H1 (cell line): ENCODE results near the gene FAM174B. TPM values are rescaled to one million over a fixed set of nuclear protein-coding genes. Genes with fewer than 3 reads are reported as not detected.

ENCODE experiments used
- BRCA1 ChIP-seq: IDR thresholded peaks from 2 replicates; pipeline ENCODE4 v1.6.1; 2012; ENCODE audit warnings: low read depth, low read length, improper control_type of control experiment
- CHD1 ChIP-seq: IDR thresholded peaks from 2 replicates; pipeline ENCODE4 v1.6.1; 2012; ENCODE audit warnings: low read depth, low read length, improper control_type of control experiment
- CHD7 ChIP-seq: fragments of 300-600 bp; sonication (generic); IDR thresholded peaks from 2 replicates; pipeline ENCODE4 v1.7.1; 2012; ENCODE audit warnings: low read length, moderate library complexity, mild to moderate bottlenecking, inconsistent platforms; ENCODE audit not compliant: insufficient replicate concordance
- GTF2F1 ChIP-seq: IDR thresholded peaks from 2 replicates; pipeline ENCODE4 v1.6.1; 2012; ENCODE audit warnings: low read depth, low read length, improper control_type of control experiment, borderline replicate concordance
- JUN ChIP-seq: IDR thresholded peaks from 2 replicates; pipeline ENCODE4 v1.6.1; 2011; ENCODE audit warnings: low read depth, mild to moderate bottlenecking, improper control_type of control experiment, low read length
- KDM1A ChIP-seq: fragments of 200-600, 300-600 bp; sonication (generic); IDR thresholded peaks from 2 replicates; pipeline ENCODE4 v1.7.1; 2016; ENCODE audit warnings: mild to moderate bottlenecking, low read length, borderline replicate concordance
- KDM5A ChIP-seq: fragments of 200-600 bp; IDR thresholded peaks from 2 replicates; pipeline ENCODE4 v1.7.1; 2012; ENCODE audit warnings: mild to moderate bottlenecking, low read length, inconsistent platforms, mixed read lengths
- MAFK ChIP-seq: IDR thresholded peaks from 2 replicates; pipeline ENCODE4 v1.6.1; 2012; ENCODE audit warnings: low read depth, mild to moderate bottlenecking, improper control_type of control experiment, low read length
- POLR2A ChIP-seq, 2 experiments: IDR thresholded peaks; 1 replicate in 1 of 2; 2 replicates in 1 of 2; pipeline ENCODE4 v1.6.1; 2011; ENCODE audit warnings: low read depth in 2 of 2, low read length in 2 of 2, mild to moderate bottlenecking in 2 of 2; ENCODE audit errors: control extremely low read depth in 1 of 2
- POLR2AphosphoS5 ChIP-seq: IDR thresholded peaks from 2 replicates; pipeline ENCODE4 v1.6.1; 2011; ENCODE audit warnings: low read depth, low read length
- SP4 ChIP-seq: IDR thresholded peaks from 2 replicates; pipeline ENCODE4 v1.6.1; 2012; ENCODE audit warnings: low read length, inconsistent platforms
- TAF1 ChIP-seq: IDR thresholded peaks from 2 replicates; pipeline ENCODE4 v1.6.1; 2011; ENCODE audit warnings: mild to moderate bottlenecking, low read depth, low read length
- polyA plus RNA-seq, 7 experiments: library from polyadenylated mRNA; depleted of rRNA in 3 of 7; stranded (reverse) in 5 of 7; unstranded in 2 of 7; fragments of >200 nt in 5 of 7; fragments of 200-250 nt in 2 of 7; gene quantifications; 1 replicate in 5 of 7; 2 replicates in 1 of 7; 4 replicates in 1 of 7; pipeline versions ENCODE4 v1.2.1 to v1.2.3, GENCODE V29; 2011 to 2013; ENCODE audit warnings: missing spikeins in 2 of 7, mixed read lengths in 2 of 7
- total RNA-seq: library from RNA; stranded (reverse); fragmentation: NEBNext Ultra II Directional; extraction: Animal tissue kit (Norgen Biotek cat#: 25700); gene quantifications from 2 replicates; pipeline ENCODE4 v1.2.1, GENCODE V29; 2021

The FAM174B gene
- total and polyA plus RNA-seq, 2 of the 8 experiments (the other 6 are each of a cell fraction or from before 2014, with no cell fraction given): 9.3 to 35.2 TPM

- no peak for TF ChIP-seq CHD7
- TF ChIP-seq CHD1: no peak
- TF ChIP-seq KDM1A: no peak
- TF ChIP-seq GTF2F1: no peak
- TF ChIP-seq POLR2AphosphoS5: peak; percentile 7; the same call in 1 of the 2 replicates
- TF ChIP-seq KDM5A: no peak
- 0 out of 2 replicates have a peak, but pooled peaks have one; percentile 3 for TF ChIP-seq TAF1
- no peak for TF ChIP-seq POLR2A (IDR thresholded peaks at IDR 0.05; ENCODE audit: control extremely low read depth in 1 of 2, low read depth in 2 of 2, low read length in 2 of 2)
- no peak for TF ChIP-seq MAFK
- no peak for TF ChIP-seq SP4
- TF ChIP-seq JUN: no peak
- TF ChIP-seq BRCA1: no peak
Measured at GRCh38 chr15:92655178-92655995, at the start of gene FAM174B (continued).
